Neural progenitor cell (in vitro differentiated cells): ENCODE data around the gene SERINC5.

ENCODE experiments used
- CTCF ChIP-seq: fragments of 200-600 bp; sonication (generic); IDR thresholded peaks from 2 replicates; pipeline ENCODE4 v1.5.1; 2017; ENCODE audit warnings: antibody characterized with exemption, mild to moderate bottlenecking
- EZH2 ChIP-seq: fragments of 200-600 bp; sonication (generic); IDR thresholded peaks from 2 replicates; pipeline ENCODE4 v1.6.1; 2017; ENCODE audit warnings: antibody characterized with exemption, mild to moderate bottlenecking, moderate library complexity
- EZH2phosphoT487 ChIP-seq: fragments of 200-600 bp; sonication (generic); IDR thresholded peaks from 2 replicates; pipeline ENCODE4 v1.6.1; 2017; ENCODE audit warnings: antibody characterized with exemption

GRCh38 chr5:80230269-80230992 is 25.4 kb downstream of the SERINC5 start:
- TF ChIP-seq CTCF = no peak
- TF ChIP-seq EZH2 = no peak
- TF ChIP-seq EZH2phosphoT487 = no peak
